OCI-LY1 (cell line): ENCODE data around the gene GNB3.

Experiments used
- H2AFZ ChIP-seq: fragments of 200-600 bp; sonication (generic), shearing (Covaris generic); 2 replicates; pipeline ENCODE4 v1.6.0; 2014; ENCODE audit warnings: antibody characterized with exemption, mild to moderate bottlenecking, low read length
- H3F3A ChIP-seq: fragments of 200-600 bp; sonication (generic), shearing (Covaris generic); 2 replicates; pipeline ENCODE4 v1.6.0; 2014; ENCODE audit warnings: mild to moderate bottlenecking, antibody characterized with exemption, low read length, moderate library complexity; ENCODE audit not compliant: insufficient read depth
- H3K27ac ChIP-seq: fragments of 200-600 bp; sonication (generic); 2 replicates; pipeline ENCODE4 v1.5.1; 2014; ENCODE audit warnings: low read length, mixed run types, mild to moderate bottlenecking, low read depth; ENCODE audit not compliant: poor library complexity, severe bottlenecking
- H3K27me3 ChIP-seq: fragments of 200-600 bp; sonication (generic); 2 replicates; pipeline ENCODE4 v1.6.0; 2014; ENCODE audit warnings: antibody characterized with exemption, mild to moderate bottlenecking, low read length, moderate library complexity; ENCODE audit not compliant: insufficient read depth
- H3K36me3 ChIP-seq: fragments of 200-600 bp; sonication (generic); 2 replicates; pipeline ENCODE4 v1.6.1; 2014; ENCODE audit warnings: mild to moderate bottlenecking, antibody characterized with exemption, low read length, moderate library complexity, mixed read lengths; ENCODE audit not compliant: insufficient read depth
- H3K4me1 ChIP-seq: fragments of 200-600 bp; sonication (generic); 2 replicates; pipeline ENCODE4 v1.5.1; 2014; ENCODE audit warnings: mild to moderate bottlenecking, low read length, moderate library complexity; ENCODE audit not compliant: insufficient read depth, severe bottlenecking
- H3K4me2 ChIP-seq: fragments of 200-600 bp; sonication (generic), shearing (Covaris generic); 2 replicates; pipeline ENCODE4 v1.6.1; 2014; ENCODE audit warnings: low read length
- H3K4me3 ChIP-seq: fragments of 200-600 bp; sonication (generic); 2 replicates; pipeline ENCODE4 v1.5.1; 2014; ENCODE audit warnings: low read length, low read depth, mild to moderate bottlenecking, mixed read lengths; ENCODE audit not compliant: poor library complexity, severe bottlenecking
- H3K79me2 ChIP-seq: fragments of 200-600 bp; shearing (Covaris generic); 2 replicates; pipeline ENCODE4 v1.6.1; 2016; ENCODE audit warnings: mixed run types, low read length, mixed read lengths; ENCODE audit not compliant: insufficient read depth
- H3K9ac ChIP-seq: fragments of 200-600 bp; sonication (generic), shearing (Covaris generic); 2 replicates; pipeline ENCODE4 v1.6.1; 2014; ENCODE audit warnings: mild to moderate bottlenecking, low read length, mixed read lengths
- H3K9me2 ChIP-seq: fragments of 200-600 bp; sonication (generic), shearing (Covaris generic); 2 replicates; pipeline ENCODE4 v1.6.1; 2014; ENCODE audit warnings: low read depth, mild to moderate bottlenecking, low read length, mixed read lengths
- H3K9me3 ChIP-seq: fragments of 200-600 bp; shearing (Covaris generic); 2 replicates; pipeline ENCODE4 v1.6.1; 2014; ENCODE audit warnings: low read length, mixed read lengths
- H4K20me1 ChIP-seq: fragments of 200-600 bp; sonication (generic), shearing (Covaris generic); 2 replicates; pipeline ENCODE4 v1.6.0; 2016; ENCODE audit warnings: mild to moderate bottlenecking, low read length; ENCODE audit not compliant: insufficient read depth
- CTCF ChIP-seq: fragments of 200-600 bp; sonication (generic), shearing (Covaris generic); IDR thresholded peaks from 2 replicates; pipeline ENCODE4 v1.5.1; 2017; ENCODE audit warnings: mild to moderate bottlenecking, antibody characterized with exemption, low read length, moderate library complexity, mixed read lengths
- EZH2 ChIP-seq: fragments of 200-600 bp; sonication (generic), shearing (Covaris generic); IDR thresholded peaks from 2 replicates; pipeline ENCODE4 v1.8.0; 2017; ENCODE audit warnings: borderline replicate concordance, mixed run types, mild to moderate bottlenecking, antibody characterized with exemption, low read length, moderate library complexity, mixed read lengths

The GNB3 gene

GRCh38 chr12:6828781-6829535 is 11.8 kb upstream of the GNB3 start:
- Histone ChIP-seq H3K9me3 (no peaks in the 10 kb centered on the region), H3K4me1 (peaks cover 6% of the 10 kb centered on the region), H3K27ac (no peak overlapping the region), H2AFZ (no peak overlapping the region), H3K79me2 (no peaks in the 10 kb centered on the region), H3F3A (no peaks in the 10 kb centered on the region), H3K9ac (no peak overlapping the region; the same call in 1 of the 2 replicates), H3K9me2 (no peaks in the 10 kb centered on the region), H3K27me3 (0 out of 2 replicates have a peak, but pooled peaks cover 5% of the 10 kb centered on the region), H3K36me3 (no peaks in the 10 kb centered on the region), H3K4me3 (peak overlapping the region; percentile 39), H4K20me1 (no peaks in the 10 kb centered on the region), H3K4me2 (peak overlapping the region; percentile 49)
- TF ChIP-seq EZH2 (no peak), CTCF (no peak)

DNA sequence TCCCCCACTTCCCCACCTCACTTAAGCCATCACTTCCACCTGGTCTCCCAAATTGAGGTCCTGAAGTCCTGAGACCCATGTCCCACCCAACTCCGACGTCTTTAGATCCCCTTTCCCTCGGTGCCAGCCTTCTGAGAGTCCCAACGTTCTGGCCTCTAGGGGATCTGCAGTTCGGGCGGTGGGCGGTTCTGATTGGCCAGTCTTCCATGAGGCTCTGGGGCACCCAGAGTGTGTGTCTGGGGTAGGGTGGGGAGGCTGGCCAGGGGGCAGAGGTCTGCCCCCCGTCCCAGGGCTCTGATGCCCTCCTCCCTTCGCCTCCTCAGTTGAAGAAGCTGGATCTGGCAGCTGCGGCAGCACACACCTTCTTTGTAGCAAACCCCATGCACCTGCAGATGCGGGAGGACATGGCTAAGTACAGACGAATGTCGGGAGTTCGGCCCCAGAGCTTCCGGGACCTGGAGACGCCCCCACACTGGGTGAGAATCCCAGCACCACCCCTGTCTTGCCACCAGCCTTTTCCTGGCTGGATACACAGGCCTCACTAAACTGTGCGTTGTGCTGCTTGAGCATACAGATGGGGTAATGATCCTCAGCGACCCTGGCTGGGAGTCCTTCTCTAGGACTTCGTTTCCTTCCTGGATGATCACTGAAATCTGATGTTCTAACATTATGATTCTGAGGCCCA is 11.0 kb upstream of the GNB3 start:
- Histone ChIP-seq H3K9me2 (no peaks in the 10 kb centered on the region), H3K9me3 (no peaks in the 10 kb centered on the region), H3K36me3 (no peaks in the 10 kb centered on the region), H3F3A (no peaks in the 10 kb centered on the region), H3K9ac (no peak overlapping the region), H3K79me2 (no peaks in the 10 kb centered on the region), H3K4me2 (peak overlapping the region; percentile 49; the same call in 1 of the 2 replicates), H3K27ac (no peak overlapping the region), H3K4me3 (peak overlapping the region; percentile 39), H3K4me1 (peaks cover 6% of the 10 kb centered on the region), H4K20me1 (no peaks in the 10 kb centered on the region), H2AFZ (no peak overlapping the region), H3K27me3 (0 out of 2 replicates have a peak, but pooled peaks cover 5% of the 10 kb centered on the region)
- no peak for TF ChIP-seq EZH2
- no peak for TF ChIP-seq CTCF

GRCh38 chr12:6830286-6830890 is 10.3 kb upstream of the GNB3 start:
- H3K9ac ChIP-seq, result no peak overlapping the region
- no peaks in the 10 kb centered on the region for H3F3A ChIP-seq
- TF ChIP-seq EZH2, result no peak
- TF ChIP-seq CTCF, result no peak
- no peaks in the 10 kb centered on the region for H3K9me2 ChIP-seq
- H3K4me3 ChIP-seq, result no peak overlapping the region
- no peaks in the 10 kb centered on the region for H3K9me3 ChIP-seq
- no peaks in the 10 kb centered on the region for H3K79me2 ChIP-seq
- H3K4me1 ChIP-seq, result peaks cover 6% of the 10 kb centered on the region
- H4K20me1 ChIP-seq, result no peaks in the 10 kb centered on the region
- H2AFZ ChIP-seq, result no peak overlapping the region
- H3K27me3 ChIP-seq, result 0 out of 2 replicates have a peak, but pooled peaks cover under 1% of the 10 kb centered on the region
- no peak overlapping the region for H3K27ac ChIP-seq
- H3K36me3 ChIP-seq, result no peaks in the 10 kb centered on the region
- H3K4me2 ChIP-seq, result no peak overlapping the region
